ENCODE results near the gene VEGFA.

Gene VEGFA

DNA sequence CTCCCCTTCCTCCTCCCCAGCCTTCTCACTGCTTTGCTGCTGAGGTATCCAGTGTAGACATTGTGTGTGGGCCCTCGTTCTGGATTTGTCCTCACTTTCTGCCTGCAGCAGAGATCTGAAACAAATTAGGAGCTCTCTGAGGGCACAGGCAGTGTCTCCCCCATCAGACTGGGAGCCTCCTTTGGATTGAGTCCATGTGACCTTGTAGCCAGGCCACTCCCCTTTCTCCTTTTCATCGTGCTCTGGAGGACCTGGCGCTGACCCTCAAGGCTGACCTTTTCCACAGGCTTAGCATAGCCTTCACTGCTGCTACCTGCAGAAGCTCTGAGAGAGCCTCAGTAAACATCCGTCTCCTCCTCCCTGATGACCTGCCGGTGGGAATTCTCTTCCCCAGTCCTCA, 26.2 kb downstream of the VEGFA start:
- H3K9ac ChIP-seq (ENCODE audit: low read depth, low read length) = no peak overlapping the region
- H3K4me2 ChIP-seq (ENCODE audit: low read length) = no peak overlapping the region
- peaks cover 25% of the 10 kb centered on the region for H3K27me3 ChIP-seq (ENCODE audit: control insufficient read depth, insufficient read depth, low read length)
- H3K36me3 ChIP-seq (ENCODE audit: insufficient read depth, low read length) = no peaks in the 10 kb centered on the region
- no peak overlapping the region for H3K4me3 ChIP-seq (ENCODE audit: low read length)
- peaks cover 8% of the 10 kb centered on the region for H3K4me1 ChIP-seq (ENCODE audit: control insufficient read depth, insufficient read depth, low read length)
- no peaks in the 10 kb centered on the region for H3K9me3 ChIP-seq (replicated peaks; ENCODE audit: low read length)

DNA sequence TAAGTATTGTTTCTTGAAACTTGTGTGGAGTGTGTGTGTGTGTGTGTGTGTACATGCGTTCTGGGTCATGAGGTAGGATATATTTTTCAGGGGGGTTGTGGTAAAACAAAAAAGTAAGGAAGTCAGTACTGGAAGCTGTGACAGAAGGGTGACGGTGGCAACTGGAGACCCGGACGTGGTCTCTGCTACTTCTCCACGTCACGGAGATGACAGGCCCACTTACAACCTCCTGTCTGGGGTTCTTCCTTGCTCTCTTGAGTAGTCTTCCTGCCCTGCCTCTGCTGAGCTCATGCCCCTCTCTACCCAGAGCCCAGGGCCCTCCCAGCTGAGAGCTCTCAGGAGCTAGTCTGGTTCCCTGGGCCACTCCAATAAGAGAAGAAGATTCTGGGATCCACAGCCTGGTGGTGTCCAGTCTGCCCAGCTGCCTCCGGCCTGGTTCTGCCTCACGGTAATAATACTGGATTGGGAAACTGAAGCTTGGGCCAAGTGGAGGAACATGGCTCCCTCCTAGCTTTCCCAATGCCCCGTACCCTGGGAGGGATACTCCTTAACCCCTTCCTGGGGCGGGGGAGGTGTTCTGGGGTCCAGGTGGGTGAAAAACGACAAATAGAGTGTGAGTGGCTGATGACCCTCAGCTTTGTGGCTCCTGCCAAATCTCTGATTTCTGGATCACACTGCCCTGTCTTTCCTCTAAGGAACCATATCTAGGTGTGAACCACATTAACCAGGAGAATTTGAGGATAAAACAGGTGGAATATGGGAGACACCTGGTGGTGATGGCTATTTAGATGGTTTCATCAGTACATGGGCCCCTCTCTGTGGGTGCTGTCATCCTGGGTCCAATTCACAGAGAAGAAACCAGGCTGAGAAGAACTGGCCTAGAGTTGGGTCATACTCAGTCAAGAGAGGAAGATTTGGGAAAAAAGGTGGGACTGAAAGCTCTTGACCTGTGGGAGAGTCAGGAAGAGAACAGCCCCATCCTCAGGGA, 27.2 kb downstream of the VEGFA start:
- peaks cover 29% of the 10 kb centered on the region for H3K27me3 ChIP-seq (ENCODE audit: control insufficient read depth, insufficient read depth, low read length)
- peaks cover 8% of the 10 kb centered on the region for H3K4me1 ChIP-seq (ENCODE audit: control insufficient read depth, insufficient read depth, low read length)
- no peaks in the 10 kb centered on the region for H3K36me3 ChIP-seq (ENCODE audit: insufficient read depth, low read length)
- H3K9me3 ChIP-seq (replicated peaks; ENCODE audit: low read length) = no peaks in the 10 kb centered on the region
- H3K9ac ChIP-seq (ENCODE audit: low read depth, low read length) = no peak overlapping the region
- no peak overlapping the region for H3K4me3 ChIP-seq (ENCODE audit: low read length)
- H3K4me2 ChIP-seq (ENCODE audit: low read length) = no peak overlapping the region

- H3K27me3 ChIP-seq (ENCODE audit: control insufficient read depth, insufficient read depth, low read length) = peaks cover 36% of the 10 kb centered on the region
- no peaks in the 10 kb centered on the region for H3K9me3 ChIP-seq (replicated peaks; ENCODE audit: low read length)
- H3K9ac ChIP-seq (ENCODE audit: low read depth, low read length) = no peak overlapping the region
- H3K4me1 ChIP-seq (ENCODE audit: control insufficient read depth, insufficient read depth, low read length) = peaks cover 8% of the 10 kb centered on the region
- no peaks in the 10 kb centered on the region for H3K36me3 ChIP-seq (ENCODE audit: insufficient read depth, low read length)
- H3K4me3 ChIP-seq (ENCODE audit: low read length) = no peak overlapping the region
- H3K4me2 ChIP-seq (ENCODE audit: low read length) = no peak overlapping the region
Observed at GRCh38 chr6:43797919-43798318, 27.9 kb downstream of the VEGFA start.

DNA sequence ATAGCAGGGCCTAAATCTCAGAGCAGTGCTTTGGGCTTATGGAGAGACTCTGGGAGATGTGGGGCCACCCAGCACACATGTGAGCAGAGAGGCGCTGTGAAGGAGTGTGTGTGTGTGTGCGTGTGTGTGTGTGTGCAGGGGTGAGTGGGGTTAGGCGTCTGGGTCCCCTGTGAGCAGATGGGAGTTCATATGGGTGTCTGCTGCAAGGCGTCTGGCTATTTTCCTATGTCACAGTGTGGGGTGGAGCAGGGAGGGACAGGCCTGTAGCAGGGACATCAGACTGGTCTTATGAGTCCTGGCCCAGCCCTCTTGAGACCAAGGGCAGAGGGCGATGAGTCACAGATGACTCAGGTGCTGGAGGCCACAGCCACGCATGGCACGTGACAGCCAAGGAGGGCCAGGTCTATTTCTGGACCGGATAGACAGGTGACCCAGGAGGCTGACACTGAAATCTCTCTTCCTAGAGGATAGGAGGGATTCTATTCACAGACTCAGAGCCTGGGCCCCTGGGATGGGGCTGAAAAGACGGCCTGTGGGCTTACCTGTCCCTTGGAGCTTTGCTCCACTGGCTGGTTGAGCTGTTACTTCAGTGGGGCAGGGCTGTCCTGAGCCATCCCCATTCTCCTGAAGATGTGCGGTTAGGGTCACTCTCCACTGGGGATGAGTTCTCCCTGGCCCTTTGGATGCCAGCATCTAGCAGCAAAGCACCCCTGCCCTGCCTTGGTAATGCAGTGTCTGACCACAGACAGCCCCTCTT, 28.9 kb downstream of the VEGFA start:
- H3K4me3 ChIP-seq (ENCODE audit: low read length) = no peak overlapping the region
- H3K9me3 ChIP-seq (replicated peaks; ENCODE audit: low read length) = no peaks in the 10 kb centered on the region
- peaks cover 8% of the 10 kb centered on the region for H3K4me1 ChIP-seq (ENCODE audit: control insufficient read depth, insufficient read depth, low read length)
- no peaks in the 10 kb centered on the region for H3K36me3 ChIP-seq (ENCODE audit: insufficient read depth, low read length)
- H3K4me2 ChIP-seq (ENCODE audit: low read length) = no peak overlapping the region
- H3K27me3 ChIP-seq (ENCODE audit: control insufficient read depth, insufficient read depth, low read length) = peaks cover 38% of the 10 kb centered on the region
- no peak overlapping the region for H3K9ac ChIP-seq (ENCODE audit: low read depth, low read length)

GRCh38 chr6:43799551-43800297, 29.7 kb downstream of the VEGFA start:
- Histone ChIP-seq H3K4me3 (ENCODE audit: low read length) (no peak overlapping the region), H3K9ac (ENCODE audit: low read depth, low read length) (no peak overlapping the region), H3K4me2 (ENCODE audit: low read length) (no peak overlapping the region), H3K27me3 (ENCODE audit: control insufficient read depth, insufficient read depth, low read length) (peaks cover 38% of the 10 kb centered on the region), H3K9me3 (replicated peaks; ENCODE audit: low read length) (no peaks in the 10 kb centered on the region), H3K4me1 (ENCODE audit: control insufficient read depth, insufficient read depth, low read length) (peaks cover 8% of the 10 kb centered on the region), H3K36me3 (ENCODE audit: insufficient read depth, low read length) (no peaks in the 10 kb centered on the region)

DNA sequence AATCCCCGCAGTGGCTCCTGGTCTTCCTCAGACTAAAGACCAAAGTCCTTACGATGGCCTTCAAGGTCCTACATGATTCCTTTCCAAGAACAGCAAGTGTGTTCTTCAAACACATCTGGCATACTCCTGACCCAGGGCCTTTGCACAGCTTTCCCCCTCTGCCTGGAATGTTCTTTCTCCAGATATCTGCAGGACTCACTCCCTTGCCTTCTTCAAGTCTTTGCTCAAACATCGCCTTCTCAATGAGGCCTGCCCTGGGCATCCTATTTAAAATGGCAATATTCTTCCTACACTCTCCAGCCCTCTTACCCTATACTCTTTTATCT, 30.2 kb downstream of the VEGFA start:
- Histone ChIP-seq H3K9ac (ENCODE audit: low read depth, low read length) (no peak overlapping the region), H3K4me2 (ENCODE audit: low read length) (no peak overlapping the region), H3K36me3 (ENCODE audit: insufficient read depth, low read length) (no peaks in the 10 kb centered on the region), H3K27me3 (ENCODE audit: control insufficient read depth, insufficient read depth, low read length) (peaks cover 42% of the 10 kb centered on the region), H3K4me3 (ENCODE audit: low read length) (no peak overlapping the region), H3K4me1 (ENCODE audit: control insufficient read depth, insufficient read depth, low read length) (peaks cover 8% of the 10 kb centered on the region), H3K9me3 (replicated peaks; ENCODE audit: low read length) (no peaks in the 10 kb centered on the region)

- H3K4me3 ChIP-seq (ENCODE audit: low read length) = no peak overlapping the region
- no peaks in the 10 kb centered on the region for H3K36me3 ChIP-seq (ENCODE audit: insufficient read depth, low read length)
- no peak overlapping the region for H3K9ac ChIP-seq (ENCODE audit: low read depth, low read length)
- peaks cover 39% of the 10 kb centered on the region for H3K27me3 ChIP-seq (ENCODE audit: control insufficient read depth, insufficient read depth, low read length)
- no peak overlapping the region for H3K4me2 ChIP-seq (ENCODE audit: low read length)
- H3K4me1 ChIP-seq (ENCODE audit: control insufficient read depth, insufficient read depth, low read length) = peaks cover 8% of the 10 kb centered on the region
- H3K9me3 ChIP-seq (replicated peaks; ENCODE audit: low read length) = no peaks in the 10 kb centered on the region
Observed at GRCh38 chr6:43800746-43801494, 30.9 kb downstream of the VEGFA start.

- H3K4me1 ChIP-seq (ENCODE audit: control insufficient read depth, insufficient read depth, low read length) = peaks cover 8% of the 10 kb centered on the region
- H3K36me3 ChIP-seq (ENCODE audit: insufficient read depth, low read length) = no peaks in the 10 kb centered on the region
- H3K27me3 ChIP-seq (ENCODE audit: control insufficient read depth, insufficient read depth, low read length) = peaks cover 39% of the 10 kb centered on the region
- H3K4me2 ChIP-seq (ENCODE audit: low read length) = no peak overlapping the region
- H3K9ac ChIP-seq (ENCODE audit: low read depth, low read length) = no peak overlapping the region
- no peaks in the 10 kb centered on the region for H3K9me3 ChIP-seq (replicated peaks; ENCODE audit: low read length)
- no peak overlapping the region for H3K4me3 ChIP-seq (ENCODE audit: low read length)
Observed at GRCh38 chr6:43801495-43802181, 31.6 kb downstream of the VEGFA start.

GRCh38 chr6:43803055-43803782, 33.2 kb downstream of the VEGFA start:
- Histone ChIP-seq H3K27me3 (ENCODE audit: control insufficient read depth, insufficient read depth, low read length) (peaks cover 42% of the 10 kb centered on the region), H3K4me3 (ENCODE audit: low read length) (no peak overlapping the region), H3K36me3 (ENCODE audit: insufficient read depth, low read length) (no peaks in the 10 kb centered on the region), H3K4me1 (ENCODE audit: control insufficient read depth, insufficient read depth, low read length) (peaks cover 14% of the 10 kb centered on the region), H3K4me2 (ENCODE audit: low read length) (no peak overlapping the region), H3K9ac (ENCODE audit: low read depth, low read length) (no peak overlapping the region), H3K9me3 (replicated peaks; ENCODE audit: low read length) (no peaks in the 10 kb centered on the region)

Measured in skeletal muscle satellite cell (primary cell).